Vagina (tissue), 2 donors: ENCODE measurements around the gene MACROD2.

Experiments used
- POLR2A ChIP-seq, 2 donors: fragments of 450-650 bp; IDR thresholded peaks; one replicate each; pipeline ENCODE4 v1.6.1; 2017; ENCODE audit warnings: antibody characterized with exemption in 2 of 2, mild to moderate bottlenecking in 2 of 2, moderate library complexity in 2 of 2
- TF ChIP-seq, protein P1 (sequence below), 3 experiments: fragments of 450-650 bp in 2 of 3; fragments of 200-600 bp in 1 of 3; sonication (generic) in 1 of 3; IDR thresholded peaks; one replicate each; pipeline ENCODE4 v1.5.1; 2017 to 2019; ENCODE audit warnings: antibody characterized with exemption in 3 of 3, mild to moderate bottlenecking in 2 of 3, moderate library complexity in 2 of 3

DNA sequence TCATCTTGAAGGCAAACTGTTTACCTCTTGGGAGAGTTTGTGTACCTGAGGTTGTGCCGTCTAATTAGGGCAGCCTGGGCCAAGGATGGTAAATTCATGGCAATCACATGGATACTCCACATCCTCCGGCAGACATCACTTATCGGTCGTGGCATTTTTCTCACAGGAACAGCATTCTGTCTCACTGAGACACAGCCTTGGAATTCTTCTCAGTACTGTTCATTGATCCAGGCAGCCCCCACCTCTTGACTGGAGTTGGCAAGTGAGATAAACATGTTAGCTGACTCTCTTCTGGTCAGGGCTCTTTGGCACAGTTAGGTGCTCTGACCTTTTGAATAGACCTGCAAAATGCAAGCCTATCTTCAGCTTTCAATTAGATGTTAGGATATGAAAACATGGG, 853.5 kb downstream of the MACROD2 start:
- TF ChIP-seq POLR2A (IDR thresholded peaks at IDR 0.05): no peak
- TF ChIP-seq, protein P1, sequence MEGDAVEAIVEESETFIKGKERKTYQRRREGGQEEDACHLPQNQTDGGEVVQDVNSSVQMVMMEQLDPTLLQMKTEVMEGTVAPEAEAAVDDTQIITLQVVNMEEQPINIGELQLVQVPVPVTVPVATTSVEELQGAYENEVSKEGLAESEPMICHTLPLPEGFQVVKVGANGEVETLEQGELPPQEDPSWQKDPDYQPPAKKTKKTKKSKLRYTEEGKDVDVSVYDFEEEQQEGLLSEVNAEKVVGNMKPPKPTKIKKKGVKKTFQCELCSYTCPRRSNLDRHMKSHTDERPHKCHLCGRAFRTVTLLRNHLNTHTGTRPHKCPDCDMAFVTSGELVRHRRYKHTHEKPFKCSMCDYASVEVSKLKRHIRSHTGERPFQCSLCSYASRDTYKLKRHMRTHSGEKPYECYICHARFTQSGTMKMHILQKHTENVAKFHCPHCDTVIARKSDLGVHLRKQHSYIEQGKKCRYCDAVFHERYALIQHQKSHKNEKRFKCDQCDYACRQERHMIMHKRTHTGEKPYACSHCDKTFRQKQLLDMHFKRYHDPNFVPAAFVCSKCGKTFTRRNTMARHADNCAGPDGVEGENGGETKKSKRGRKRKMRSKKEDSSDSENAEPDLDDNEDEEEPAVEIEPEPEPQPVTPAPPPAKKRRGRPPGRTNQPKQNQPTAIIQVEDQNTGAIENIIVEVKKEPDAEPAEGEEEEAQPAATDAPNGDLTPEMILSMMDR (IDR thresholded peaks at IDR 0.05): no peak
